HG02571 (cell line): ENCODE data around the gene ANKS1B.

Source experiments
- ATAC-seq: cut with Tn5 transposase; IDR thresholded peaks from one replicate; pipeline ENCODE4 v1.9.1; 2021; ENCODE audit warnings: mild to moderate bottlenecking, moderate library complexity; ENCODE audit not compliant: unreplicated experiment

ANKS1B gene

GRCh38 chr12:98750511-98750910 is 1234.2 kb downstream of the ANKS1B start:
- ATAC-seq: no peak

- ATAC-seq: no peak
Measured at GRCh38 chr12:98748463-98748862, 1236.3 kb downstream of the ANKS1B start.

GRCh38 chr12:98745578-98746391 is 1239.0 kb downstream of the ANKS1B start:
- no peak for ATAC-seq

GRCh38 chr12:98744680-98745079 is 1240.1 kb downstream of the ANKS1B start:
- ATAC-seq: no peak

GRCh38 chr12:98743362-98743953 is 1241.3 kb downstream of the ANKS1B start:
- peak; percentile 55 for ATAC-seq

- no peak for ATAC-seq
Measured at GRCh38 chr12:98741556-98742265, 1243.0 kb downstream of the ANKS1B start.

- ATAC-seq: no peak
Measured at GRCh38 chr12:98741196-98741555, 1243.6 kb downstream of the ANKS1B start.

GRCh38 chr12:98740751-98741150 is 1244.0 kb downstream of the ANKS1B start:
- no peak for ATAC-seq

GRCh38 chr12:98738539-98738938 is 1246.2 kb downstream of the ANKS1B start:
- ATAC-seq: no peak

- ATAC-seq: no peak
Measured at GRCh38 chr12:98738002-98738401, 1246.7 kb downstream of the ANKS1B start.

GRCh38 chr12:98737322-98737712 is 1247.4 kb downstream of the ANKS1B start:
- ATAC-seq: no peak

GRCh38 chr12:98736352-98737321 is 1248.1 kb downstream of the ANKS1B start:
- ATAC-seq: no peak

GRCh38 chr12:98735821-98736220 is 1248.9 kb downstream of the ANKS1B start:
- no peak for ATAC-seq

GRCh38 chr12:98733667-98734350 is 1250.9 kb downstream of the ANKS1B start:
- no peak for ATAC-seq

GRCh38 chr12:98730412-98730811 is 1254.3 kb downstream of the ANKS1B start:
- ATAC-seq: no peak

GRCh38 chr12:98727196-98727595 is 1257.5 kb downstream of the ANKS1B start:
- no peak for ATAC-seq

- peak; percentile 84 for ATAC-seq
Measured at GRCh38 chr12:98725476-98726247, 1259.1 kb downstream of the ANKS1B start.

- no peak for ATAC-seq
Measured at GRCh38 chr12:98724384-98725155, 1260.2 kb downstream of the ANKS1B start.
